ENCODE results near the gene HOMER2. TPM values are rescaled to one million over a fixed set of nuclear protein-coding genes. Genes with fewer than 3 reads are reported as not detected.
"Not testable (repeated sequence)": the region's sequence is repeated elsewhere in the genome, so short reads cannot be mapped to it uniquely, and the experiment has no call there.

Gene HOMER2
- total RNA-seq, 1 donor from 2014 or later, result 59.0 TPM

- no peak for DNase-seq (ENCODE audit: low spot score)
These were observed 56.5 kb downstream of the HOMER2 start for GRCh38 chr15:82895983-82896382.

GRCh38 chr15:82894971-82895520, 57.5 kb downstream of the HOMER2 start:
- DNase-seq (ENCODE audit: low spot score), result peak; percentile 36

- DNase-seq (ENCODE audit: low spot score), result not testable (repeated sequence)
These were observed 59.0 kb downstream of the HOMER2 start for GRCh38 chr15:82893473-82893872.

GRCh38 chr15:82892573-82892972, 59.9 kb downstream of the HOMER2 start:
- no peak for DNase-seq (ENCODE audit: low spot score)

GRCh38 chr15:82890995-82891390, 61.5 kb downstream of the HOMER2 start:
- DNase-seq (ENCODE audit: low spot score), result no peak

- DNase-seq (ENCODE audit: low spot score), result peak; percentile 32
These were observed 62.1 kb downstream of the HOMER2 start for GRCh38 chr15:82890338-82890994.

GRCh38 chr15:82882273-82882928, 70.1 kb downstream of the HOMER2 start:
- no peak for DNase-seq (ENCODE audit: low spot score)

- no peak for DNase-seq (ENCODE audit: low spot score)
These were observed 70.8 kb downstream of the HOMER2 start for GRCh38 chr15:82881747-82882146.

- DNase-seq (ENCODE audit: low spot score), result no peak
These were observed 71.8 kb downstream of the HOMER2 start for GRCh38 chr15:82880704-82881103.

GRCh38 chr15:82878325-82878724, 74.2 kb downstream of the HOMER2 start:
- no peak for DNase-seq (ENCODE audit: low spot score)

- no peak for DNase-seq (ENCODE audit: low spot score)
These were observed 74.7 kb downstream of the HOMER2 start for GRCh38 chr15:82877825-82878224.

GRCh38 chr15:82875411-82876003, 77.0 kb downstream of the HOMER2 start:
- no peak for DNase-seq (ENCODE audit: low spot score)

GRCh38 chr15:82874961-82875360, 77.6 kb downstream of the HOMER2 start:
- no peak for DNase-seq (ENCODE audit: low spot score)

- DNase-seq (ENCODE audit: low spot score), result no peak
These were observed 78.3 kb downstream of the HOMER2 start for GRCh38 chr15:82874267-82874666.

- no peak for DNase-seq (ENCODE audit: low spot score)
These were observed 79.4 kb downstream of the HOMER2 start for GRCh38 chr15:82873000-82873680.

- no peak for DNase-seq (ENCODE audit: low spot score)
These were observed 80.6 kb downstream of the HOMER2 start for GRCh38 chr15:82871832-82872484.

- DNase-seq (ENCODE audit: low spot score), result no peak
These were observed 81.2 kb downstream of the HOMER2 start for GRCh38 chr15:82871358-82871757.

GRCh38 chr15:82870727-82871320, 81.7 kb downstream of the HOMER2 start:
- no peak for DNase-seq (ENCODE audit: low spot score)

- not testable (repeated sequence) for DNase-seq (ENCODE audit: low spot score)
These were observed 86.5 kb downstream of the HOMER2 start for GRCh38 chr15:82865981-82866380.

GRCh38 chr15:82865581-82865980, 86.9 kb downstream of the HOMER2 start:
- DNase-seq (ENCODE audit: low spot score), result not testable (repeated sequence)

GRCh38 chr15:82864967-82865366, 87.6 kb downstream of the HOMER2 start:
- DNase-seq (ENCODE audit: low spot score), result no peak

All from umbilical cord (tissue), 2 donors.